Heart right ventricle (tissue), 16 donors: Measurements from ENCODE around the gene ZNF891. TPM values are rescaled to one million over a fixed set of nuclear protein-coding genes. Genes with fewer than 3 reads are reported as not detected.

Source experiments
- ATAC-seq, 8 donors: fragments of 200-7000 bp; cut with Tn5 transposase; one replicate each; pipeline ENCODE4 v1.9.1; 2020; ENCODE audit warnings: mild to moderate bottlenecking in 8 of 8, moderate library complexity in 8 of 8, moderate number of reproducible peaks in 1 of 8
- DNase-seq, 2 donors: peaks; one replicate each; pipeline ENCODE4 v3.0.0-alpha.2; 2020
- H3K27ac ChIP-seq, 10 donors: fragments of 200-600 bp; sonication (generic) in 2 of 10; one replicate each; pipeline versions ENCODE4 v1.5.0 to v1.8.0; 2020 to 2022; ENCODE audit warnings: mild to moderate bottlenecking in 3 of 10
- H3K27me3 ChIP-seq, 7 donors: fragments of 200-600 bp; one replicate each; pipeline ENCODE4 v1.8.0; 2021 to 2022; ENCODE audit warnings: mild to moderate bottlenecking in 2 of 7
- H3K36me3 ChIP-seq, 9 donors: fragments of 200-600 bp; sonication (generic) in 1 of 9; one replicate each; pipeline versions ENCODE4 v1.5.0 to v1.8.0; 2020 to 2022; ENCODE audit warnings: mild to moderate bottlenecking in 2 of 9
- H3K4me1 ChIP-seq, 9 donors: fragments of 200-600 bp; sonication (generic) in 1 of 9; one replicate each; pipeline versions ENCODE4 v1.5.0 to v1.8.0; 2020 to 2022; ENCODE audit warnings: mild to moderate bottlenecking in 4 of 9
- H3K4me3 ChIP-seq, 10 donors: fragments of 200-600 bp; sonication (generic) in 2 of 10; one replicate each; pipeline versions ENCODE4 v1.5.0 to v1.8.0; 2020 to 2022; ENCODE audit warnings: mild to moderate bottlenecking in 7 of 10, moderate library complexity in 2 of 10
- H3K9me3 ChIP-seq, 11 donors: fragments of 200-600 bp in 10 of 11; sonication (generic) in 2 of 11; one replicate each; pipeline versions ENCODE4 v1.5.0 to v1.8.0; 2013 to 2022; ENCODE audit warnings: mild to moderate bottlenecking in 2 of 11, control low read depth in 1 of 11, moderate library complexity in 1 of 11
- WGBS, 2 donors: extraction: QIAGEN DNeasy Blood & Tissue Kit; methylation state at CpG; one replicate each; pipeline ENCODE4 v1.1.7; 2013; ENCODE audit warnings: inconsistent platforms in 1 of 2; 5-methylcytosine and 5-hydroxymethylcytosine counted together
- intact Hi-C, 10 donors: fragments of 100-400 bp; cut with DNase I; formaldehyde crosslinking; loops; one replicate each; pipeline versions ENCODE4 v1.11.1 to v1.14.2; 2022
- polyA plus RNA-seq, 2 donors: library from polyadenylated mRNA; stranded (reverse); fragments of 200-250 nt; gene quantifications; one replicate each; pipeline ENCODE4 v1.2.3, GENCODE V29; 2013
- total RNA-seq, 10 donors: library from RNA; stranded (reverse); fragmentation: NEBNext Ultra II Directional in 3 of 10; extraction: Animal tissue kit (Norgen Biotek cat#: 25700) in 3 of 10; gene quantifications; one replicate each; pipeline versions ENCODE4 v1.2.1 to v1.2.4, GENCODE V29; 2021 to 2023
- TF ChIP-seq, protein P1 (sequence below), 9 donors: fragments of 200-600 bp; sonication (generic) in 2 of 9; IDR thresholded peaks; one replicate each; pipeline versions ENCODE4 v1.5.0 to v1.8.0; 2021 to 2022; ENCODE audit warnings: antibody characterized with exemption in 9 of 9, mild to moderate bottlenecking in 5 of 9, moderate library complexity in 1 of 9
- donor health status: Arrhythmogenic right ventricular cardiomyopathy.
- donor health status: ischemic (EF 13 %, LVEDD 7.1; RV severe dilation, severe dysfunction).
- donor health status: healthy with polysubstance abuse.
- donor health status: DM: no; HTN: yes; CAD: no.
- donor health status: DM: no; HTN: no; CAD: no.
- donor health status: ischemic (EF 25% LVEDD 6.9; RV normal size, moderate dysfunction).
- donor health status: ischemic (EF 25% LVEDD 5.7; RV mildly dilated, moderate dysfunction).
- donor health status: healthy.
- donor health status: DM: yes; HTN: yes; CAD: no.
- donor health status: Ischemic cardiomyopathy.
- donor health status: ischemic (EF 35%, LVEDD 5.7; RV mildly dilated, moderate dysfunction).
- donor health status: nonischemic (EF 11% LVEDD 7.7; RV severe dilation, severe dysfunction).
- donor health status: DM: yes; HTN: yes; CAD: no.
- donor health status: PGD.
- donor health status: ischemic (EF 29% LVEDD 5.4; RV normal size, mild dysfunction).
- donor health status: nonischemic (EF 23%, LVEDD 6.1; RV moderate dilation, normal function).

Gene ZNF891
- total and polyA plus RNA-seq, 12 donors = 0.23 to 1.2 (median 0.88) TPM

DNA sequence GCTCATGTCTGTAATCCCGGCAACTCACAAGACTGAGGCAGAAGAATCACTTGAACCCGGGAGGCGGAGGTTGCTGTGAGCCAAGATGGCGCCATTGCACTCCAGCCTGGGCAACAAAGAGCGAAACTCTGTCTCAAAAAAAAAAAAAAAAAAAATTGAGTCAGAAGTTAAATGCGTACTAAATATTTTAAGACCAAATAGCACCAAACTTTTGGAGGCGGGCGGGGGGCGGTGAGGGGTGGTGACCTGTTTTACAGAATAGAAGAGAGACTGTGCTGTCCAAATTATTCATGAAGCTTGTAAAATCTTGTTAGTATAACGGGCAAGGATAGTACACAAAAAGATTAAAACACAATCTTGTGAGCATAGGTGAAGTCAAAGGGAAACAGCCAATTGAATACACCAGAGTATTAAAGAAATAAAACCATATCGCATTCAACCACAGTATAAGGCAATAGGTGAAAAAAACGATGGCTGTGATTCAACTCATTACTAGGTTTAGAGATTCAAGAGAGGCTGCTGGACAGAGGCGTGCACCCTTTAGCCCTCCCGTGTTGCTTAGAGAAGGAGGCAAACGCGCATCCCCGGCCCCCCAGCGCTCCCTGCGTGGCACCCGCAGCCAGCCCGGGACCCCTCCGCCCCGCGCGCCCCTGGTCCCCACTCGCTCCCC lies 571 bp downstream of the ZNF891 start:
- Histone ChIP-seq H3K4me3 (peak overlapping the region; percentile 73 to 93 (median 84)), H3K27me3 (no peaks in the 10 kb centered on the region), H3K36me3 (peaks cover 0 to 68% (median 28%) of the 10 kb centered on the region in 9 donors), H3K9me3 (peaks cover 3 to 80% (median 52%) of the 10 kb centered on the region in 11 donors), H3K27ac (peak overlapping the region; percentile 89 to 97 (median 92)), H3K4me1 (peaks cover 0 to 19% (median 12%) of the 10 kb centered on the region in 9 donors)
- ATAC-seq (peak in 3 of 8 donors; percentile 2 to 23 (median 12)), DNase-seq (no peak)
- WGBS, 2 donors = 12 to 16% methylated on average over 26 of the region's 26 CpGs
- TF ChIP-seq, protein P1, sequence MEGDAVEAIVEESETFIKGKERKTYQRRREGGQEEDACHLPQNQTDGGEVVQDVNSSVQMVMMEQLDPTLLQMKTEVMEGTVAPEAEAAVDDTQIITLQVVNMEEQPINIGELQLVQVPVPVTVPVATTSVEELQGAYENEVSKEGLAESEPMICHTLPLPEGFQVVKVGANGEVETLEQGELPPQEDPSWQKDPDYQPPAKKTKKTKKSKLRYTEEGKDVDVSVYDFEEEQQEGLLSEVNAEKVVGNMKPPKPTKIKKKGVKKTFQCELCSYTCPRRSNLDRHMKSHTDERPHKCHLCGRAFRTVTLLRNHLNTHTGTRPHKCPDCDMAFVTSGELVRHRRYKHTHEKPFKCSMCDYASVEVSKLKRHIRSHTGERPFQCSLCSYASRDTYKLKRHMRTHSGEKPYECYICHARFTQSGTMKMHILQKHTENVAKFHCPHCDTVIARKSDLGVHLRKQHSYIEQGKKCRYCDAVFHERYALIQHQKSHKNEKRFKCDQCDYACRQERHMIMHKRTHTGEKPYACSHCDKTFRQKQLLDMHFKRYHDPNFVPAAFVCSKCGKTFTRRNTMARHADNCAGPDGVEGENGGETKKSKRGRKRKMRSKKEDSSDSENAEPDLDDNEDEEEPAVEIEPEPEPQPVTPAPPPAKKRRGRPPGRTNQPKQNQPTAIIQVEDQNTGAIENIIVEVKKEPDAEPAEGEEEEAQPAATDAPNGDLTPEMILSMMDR (IDR thresholded peaks at IDR 0.05) = no peak
- intact Hi-C loops = loop anchor here in 7 of 10 donors (1.0 to 5.0 kb wide), 7 partner anchors 42 to 93 kb away; partner anchors contain the start of genes ZNF140 (in 6 of the 7), ZNF268 (in 1 of the 7) and ZNF84 (in 1 of the 7)

DNA sequence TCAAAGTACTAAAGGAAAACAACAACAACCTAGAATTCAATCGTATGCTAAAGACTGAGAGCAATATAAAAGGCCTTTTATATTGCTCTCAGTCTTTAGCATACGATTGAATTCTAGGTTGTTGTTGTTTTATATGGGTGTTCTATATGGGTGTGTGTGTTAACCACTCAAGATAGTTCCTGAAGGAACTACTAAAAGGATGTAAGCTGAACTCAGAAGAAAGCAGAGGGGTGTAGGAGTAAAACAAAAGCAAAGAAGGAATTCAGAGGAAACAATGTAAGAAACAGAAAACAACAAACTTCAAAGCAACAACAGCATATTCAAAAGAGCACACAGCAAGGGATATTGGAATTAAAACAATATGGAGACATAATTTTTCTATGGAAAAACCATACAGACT lies 5.4 kb downstream of the ZNF891 start:
- intact Hi-C loops = loop anchor here in 2 of 10 donors (5.0 kb wide), 2 partner anchors 37 to 42 kb away; partner anchors contain the start of gene ZNF140 (in 1 of the 2)

DNA sequence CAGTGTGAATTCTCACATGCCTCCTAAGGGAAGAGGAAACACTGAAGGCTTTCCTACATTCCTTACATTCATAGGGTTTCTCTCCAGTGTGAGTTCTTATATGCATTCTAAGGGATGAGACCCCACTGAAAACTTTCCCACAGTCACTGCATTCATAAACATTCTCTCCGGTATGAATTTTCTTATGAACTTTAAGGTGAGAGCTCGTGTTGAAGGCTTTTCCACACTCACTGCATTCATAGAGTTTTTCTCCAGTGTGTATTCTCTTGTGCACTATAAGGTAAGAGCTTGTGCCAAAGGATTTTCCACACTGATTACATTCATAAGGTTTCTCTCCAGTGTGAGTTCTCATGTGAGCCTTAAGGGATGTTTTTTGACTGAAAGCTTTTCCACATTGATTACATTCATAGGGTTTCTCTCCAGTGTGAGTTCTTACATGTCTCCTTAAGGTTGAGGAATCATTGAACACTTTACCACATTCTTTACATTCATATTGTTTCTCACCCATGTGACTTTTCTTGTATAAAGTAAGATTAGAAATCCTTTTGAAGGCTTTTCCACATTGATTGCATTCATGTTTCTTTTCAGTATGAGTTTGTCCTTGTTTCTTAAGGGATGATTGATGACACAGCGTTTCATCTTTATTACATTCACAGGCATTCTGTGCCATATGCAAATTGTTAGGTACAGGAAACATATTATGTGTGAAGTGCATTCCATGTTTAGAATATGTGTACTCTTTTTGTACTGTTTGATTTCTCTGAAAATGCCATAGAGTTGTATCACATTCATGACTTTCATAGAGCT lies 9.5 kb downstream of the ZNF891 start:
- H3K27ac ChIP-seq = no peak overlapping the region
- H3K27me3 ChIP-seq = no peaks in the 10 kb centered on the region
- DNase-seq = no peak
- H3K4me1 ChIP-seq = no peaks in the 10 kb centered on the region
- peaks cover 16 to 100% (median 100%) of the 10 kb centered on the region in 11 donors for H3K9me3 ChIP-seq
- ATAC-seq = no peak
- peaks cover 0 to 100% (median 63%) of the 10 kb centered on the region in 9 donors for H3K36me3 ChIP-seq
- H3K4me3 ChIP-seq = no peak overlapping the region
- TF ChIP-seq, protein P1 (IDR thresholded peaks at IDR 0.05) = no peak
- intact Hi-C loops = no loop called here
- 93 to 97% methylated on average over 3 of the region's 3 CpGs for WGBS, 2 donors

More for the DNA sequence above, 5.4 kb downstream of the ZNF891 start:
- Histone ChIP-seq H3K27me3 (no peaks in the 10 kb centered on the region), H3K9me3 (peaks cover 18 to 97% (median 91%) of the 10 kb centered on the region in 11 donors), H3K4me1 (peaks cover 0 to 7% (median 4%) of the 10 kb centered on the region in 9 donors), H3K36me3 (peaks cover 0 to 91% (median 54%) of the 10 kb centered on the region in 9 donors), H3K27ac (no peak overlapping the region), H3K4me3 (no peak overlapping the region)
- TF ChIP-seq, protein P1 (IDR thresholded peaks at IDR 0.05) = no peak
- DNase-seq = no peak
- 97 to 99% methylated on average over 2 of the region's 2 CpGs for WGBS, 2 donors
- ATAC-seq = no peak

DNA sequence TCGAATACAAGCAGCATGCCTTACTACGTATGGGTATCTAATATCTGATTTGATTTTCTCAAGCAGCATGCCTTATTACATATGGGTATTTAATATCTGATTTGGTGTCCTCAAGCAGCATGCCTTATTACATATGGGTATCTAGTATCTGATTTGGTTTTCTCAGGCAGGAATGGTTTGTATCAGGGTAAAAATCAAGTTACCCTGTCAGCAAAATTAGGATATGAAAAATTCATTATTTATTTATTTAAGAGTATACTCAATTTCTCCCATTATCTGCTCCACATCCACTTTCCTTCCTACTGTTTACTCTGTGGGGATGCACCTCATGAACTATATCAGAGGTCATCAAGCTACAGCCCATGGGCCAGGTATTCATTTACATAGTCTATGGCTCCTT lies 21.9 kb downstream of the ZNF891 start:
- peaks cover 17 to 100% (median 99%) of the 10 kb centered on the region in 11 donors for H3K9me3 ChIP-seq
- ATAC-seq (no peak), DNase-seq (no peak)
- WGBS, 2 donors = 98 to 100% methylated on average over 2 of the region's 2 CpGs
- intact Hi-C loops = loop anchor here in 1 of 10 donors (5.0 kb wide), 1 partner anchor 51 kb away; no protein-coding TSS in a partner anchor
- no peak overlapping the region for H3K4me3 ChIP-seq
- peaks cover 8 to 100% (median 67%) of the 10 kb centered on the region in 9 donors for H3K36me3 ChIP-seq
- TF ChIP-seq, protein P1 (IDR thresholded peaks at IDR 0.05) = no peak
- no peaks in the 10 kb centered on the region for H3K4me1 ChIP-seq
- H3K27ac ChIP-seq = no peak overlapping the region
- H3K27me3 ChIP-seq = no peaks in the 10 kb centered on the region
